H9 (cell line): ENCODE results near the gene SELENOI. TPM values are rescaled to one million over a fixed set of nuclear protein-coding genes. Genes with fewer than 3 reads are reported as not detected.

Source experiments
- DNase-seq: peaks from one replicate; pipeline ENCODE4 v3.0.0-alpha.2; 2017
- H2AFZ ChIP-seq: one replicate; pipeline ENCODE4 v1.6.1; 2013; ENCODE audit warnings: mild to moderate bottlenecking, low read length, control low read depth, moderate library complexity
- H2AK5ac ChIP-seq: 2 replicates; pipeline ENCODE4 v1.6.1; 2013; ENCODE audit warnings: low read length, control low read depth, mixed read lengths; ENCODE audit not compliant: insufficient read length
- H2BK120ac ChIP-seq: one replicate; pipeline ENCODE4 v1.6.1; 2013; ENCODE audit warnings: low read depth, mild to moderate bottlenecking, low read length, control low read depth, inconsistent platforms; ENCODE audit not compliant: poor library complexity, severe bottlenecking
- H2BK12ac ChIP-seq: 2 replicates; pipeline ENCODE4 v1.6.1; 2013; ENCODE audit warnings: low read length, control low read depth, mixed read lengths, low read depth; ENCODE audit not compliant: insufficient read length
- H2BK15ac ChIP-seq: 2 replicates; pipeline ENCODE4 v1.6.1; 2013; ENCODE audit warnings: low read depth, low read length, control low read depth
- H2BK20ac ChIP-seq: one replicate; pipeline ENCODE4 v1.6.1; 2013; ENCODE audit warnings: low read depth, mild to moderate bottlenecking, low read length, control low read depth, inconsistent platforms; ENCODE audit not compliant: poor library complexity, severe bottlenecking
- H2BK5ac ChIP-seq: 2 replicates; pipeline ENCODE4 v1.6.1; 2013; ENCODE audit warnings: low read length, control low read depth, mixed read lengths; ENCODE audit not compliant: insufficient read length
- H3K14ac ChIP-seq: 2 replicates; pipeline ENCODE4 v1.6.1; 2013; ENCODE audit warnings: low read length, control low read depth; ENCODE audit not compliant: insufficient read depth
- H3K18ac ChIP-seq: 2 replicates; pipeline ENCODE4 v1.6.1; 2013; ENCODE audit warnings: low read depth, mild to moderate bottlenecking, mixed read lengths, low read length, control low read depth; ENCODE audit not compliant: insufficient read length
- H3K23ac ChIP-seq: 2 replicates; pipeline ENCODE4 v1.6.1; 2013; ENCODE audit warnings: low read length, control low read depth, mixed read lengths, low read depth; ENCODE audit not compliant: insufficient read length
- H3K23me2 ChIP-seq: 2 replicates; pipeline ENCODE4 v1.6.1; 2013; ENCODE audit warnings: low read depth, mild to moderate bottlenecking, mixed read lengths, low read length, control low read depth; ENCODE audit not compliant: insufficient read length, poor library complexity, severe bottlenecking
- H3K27ac ChIP-seq: 2 replicates; pipeline ENCODE4 v1.5.1; 2013; ENCODE audit warnings: low read length, control low read depth, mixed read lengths, low read depth; ENCODE audit not compliant: insufficient read length
- H3K27me3 ChIP-seq: 2 replicates; pipeline ENCODE4 v1.6.1; 2013; ENCODE audit warnings: low read length, control low read depth, inconsistent platforms; ENCODE audit not compliant: insufficient read depth
- H3K4ac ChIP-seq: 2 replicates; pipeline ENCODE4 v1.6.1; 2013; ENCODE audit warnings: low read depth, mild to moderate bottlenecking, control low read depth, inconsistent platforms, low read length, moderate library complexity
- H3K4me1 ChIP-seq: 2 replicates; pipeline ENCODE4 v1.6.1; 2013; ENCODE audit warnings: low read length, control low read depth, inconsistent platforms; ENCODE audit not compliant: insufficient read depth
- H3K4me2 ChIP-seq: 2 replicates; pipeline ENCODE4 v1.6.1; 2013; ENCODE audit warnings: low read length, control low read depth, mixed read lengths; ENCODE audit not compliant: insufficient read length, insufficient read depth
- H3K56ac ChIP-seq: 2 replicates; pipeline ENCODE4 v1.6.1; 2013; ENCODE audit warnings: low read depth, mild to moderate bottlenecking, mixed read lengths, low read length, control low read depth; ENCODE audit not compliant: insufficient read length
- H3K79me1 ChIP-seq: 2 replicates; pipeline ENCODE4 v1.6.1; 2013; ENCODE audit warnings: low read depth, mild to moderate bottlenecking, moderate library complexity, low read length, control low read depth, inconsistent platforms; ENCODE audit not compliant: insufficient read depth, poor library complexity, severe bottlenecking
- H3K79me2 ChIP-seq: 2 replicates; pipeline ENCODE4 v1.6.1; 2013; ENCODE audit warnings: low read length, control low read depth, inconsistent platforms; ENCODE audit not compliant: insufficient read depth
- H3K9ac ChIP-seq: 2 replicates; pipeline ENCODE4 v1.6.1; 2013; ENCODE audit warnings: low read length, control low read depth, mixed read lengths; ENCODE audit not compliant: insufficient read length; ENCODE audit errors: extremely low read depth
- H3K9me3 ChIP-seq: one replicate; pipeline ENCODE4 v1.6.1; 2013; ENCODE audit warnings: low read depth, low read length, inconsistent platforms; ENCODE audit not compliant: control insufficient read depth
- H3T11ph ChIP-seq: one replicate; pipeline ENCODE4 v1.6.1; 2013; ENCODE audit warnings: mild to moderate bottlenecking, low read length, control low read depth, inconsistent platforms
- H4K20me1 ChIP-seq: one replicate; pipeline ENCODE4 v1.6.1; 2013; ENCODE audit not compliant: control insufficient read depth, insufficient read length, insufficient read depth
- H4K5ac ChIP-seq: 2 replicates; pipeline ENCODE4 v1.6.1; 2013; ENCODE audit warnings: low read depth, mild to moderate bottlenecking, mixed read lengths, low read length, control low read depth; ENCODE audit not compliant: insufficient read length
- H4K8ac ChIP-seq: replicated peaks from 2 replicates; pipeline ENCODE4 v1.6.1; 2013; ENCODE audit warnings: low read length, control low read depth, mixed read lengths, low read depth; ENCODE audit not compliant: insufficient read length
- H4K91ac ChIP-seq: 2 replicates; pipeline ENCODE4 v1.6.1; 2013; ENCODE audit warnings: low read depth, mild to moderate bottlenecking, moderate library complexity, mixed read lengths, low read length, control low read depth; ENCODE audit not compliant: insufficient read length
- H3K27ac Mint-ChIP-seq, 3 experiments: 2 replicates in 2 of 3; 3 replicates in 1 of 3; pipeline ENCODE4 v1.8.0; 2020 to 2021; ENCODE audit warnings: mixed read lengths in 3 of 3, mild to moderate bottlenecking in 1 of 3, moderate library complexity in 1 of 3
- H3K27me3 Mint-ChIP-seq: 2 replicates; pipeline ENCODE4 v1.8.0; 2021; ENCODE audit warnings: low read depth, mild to moderate bottlenecking, moderate library complexity, mixed read lengths
- H3K36me3 Mint-ChIP-seq, 3 experiments: 2 replicates in 2 of 3; 3 replicates in 1 of 3; pipeline ENCODE4 v1.8.0; 2020 to 2021; ENCODE audit warnings: low read depth in 3 of 3, mixed read lengths in 3 of 3; ENCODE audit not compliant: insufficient read depth in 1 of 3
- H3K4me1 Mint-ChIP-seq, 2 experiments: 2 replicates each; pipeline ENCODE4 v1.8.0; 2020; ENCODE audit warnings: mixed read lengths in 2 of 2
- H3K4me3 Mint-ChIP-seq, 2 experiments: 2 replicates in 1 of 2; 3 replicates in 1 of 2; pipeline ENCODE4 v1.8.0; 2020 to 2021; ENCODE audit warnings: mild to moderate bottlenecking in 2 of 2, mixed read lengths in 2 of 2, moderate library complexity in 1 of 2
- H3K9me3 Mint-ChIP-seq, 2 experiments: 2 replicates in 1 of 2; 3 replicates in 1 of 2; pipeline ENCODE4 v1.8.0; 2020; ENCODE audit warnings: mild to moderate bottlenecking in 2 of 2, mixed read lengths in 2 of 2, moderate library complexity in 1 of 2
- WGBS: extraction: QIAGEN DNeasy Blood & Tissue Kit; methylation state at CpG from one replicate; pipeline ENCODE4 v1.1.7; 2013; ENCODE audit warnings: missing lambda C conversion rate, low lambda C conversion rate, mixed read lengths; ENCODE audit not compliant: insufficient read length; ENCODE audit errors: extremely low coverage; 5-methylcytosine and 5-hydroxymethylcytosine counted together
- total RNA-seq: library from RNA; stranded (reverse); gene quantifications from 2 replicates; pipeline ENCODE4 v1.2.1, GENCODE V29; 2021
- TF ChIP-seq, protein P1 (sequence below): fragments of 200-600 bp; sonication (generic); conservative IDR thresholded peaks from 3 replicates; pipeline ENCODE4 v1.8.0; 2021; ENCODE audit warnings: antibody characterized with exemption, mild to moderate bottlenecking

Gene SELENOI
- total RNA-seq, 1 experiment from 2014 or later: 41.9 TPM

DNA sequence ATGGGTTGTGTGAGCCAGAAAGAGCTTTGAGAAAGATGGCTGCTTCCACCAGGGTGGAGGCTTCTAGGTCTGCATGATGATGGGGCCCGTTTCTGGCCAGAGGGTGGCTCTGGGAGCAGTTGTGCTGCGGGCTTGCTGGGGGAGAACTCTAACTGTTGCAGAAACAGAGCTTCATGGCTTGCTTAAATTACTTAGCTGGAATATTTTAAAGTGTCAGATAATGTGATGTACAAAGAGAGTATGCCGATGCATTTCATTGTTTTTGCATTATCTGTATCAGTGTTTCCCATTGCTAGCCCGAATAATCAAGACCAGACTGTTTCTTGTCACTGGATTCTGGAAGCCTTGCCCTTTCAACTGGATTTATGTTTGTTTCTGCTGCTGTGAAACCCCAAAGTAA is 49.5 kb downstream of the SELENOI start:
- H3K9me3 ChIP-seq: no peaks in the 10 kb centered on the region
- no peaks in the 10 kb centered on the region for H3K9me3 Mint-ChIP-seq
- H4K8ac ChIP-seq: no peak overlapping the region
- no CpG with 5 or more reads among the region's 4 CpGs for WGBS
- no peak overlapping the region for H2AFZ ChIP-seq
- no peak overlapping the region for H4K5ac ChIP-seq
- no peak overlapping the region; a peak in 1 of 7 replicates for H3K27ac Mint-ChIP-seq
- no peak overlapping the region for H2BK20ac ChIP-seq
- no peak overlapping the region for H3K4ac ChIP-seq
- no peak overlapping the region for H2BK15ac ChIP-seq
- H3K4me3 Mint-ChIP-seq: no peak overlapping the region
- no peak overlapping the region for H4K91ac ChIP-seq
- no peak overlapping the region for H2AK5ac ChIP-seq
- H3K27ac ChIP-seq: no peak overlapping the region
- H3K23ac ChIP-seq: no peak overlapping the region
- no peak overlapping the region for H3T11ph ChIP-seq
- H3K79me1 ChIP-seq: no peaks in the 10 kb centered on the region
- no peak overlapping the region for H3K14ac ChIP-seq
- H2BK120ac ChIP-seq: no peak overlapping the region
- no peak overlapping the region for H2BK12ac ChIP-seq
- H3K4me1 ChIP-seq: no peaks in the 10 kb centered on the region
- H2BK5ac ChIP-seq: no peak overlapping the region
- no peak for DNase-seq
- no peak overlapping the region for H3K4me2 ChIP-seq
- H3K4me1 Mint-ChIP-seq: peaks cover 2 to 6% of the 10 kb centered on the region in 2 experiments; a peak in 1 of 4 replicates
- H3K27me3 ChIP-seq: no peaks in the 10 kb centered on the region
- TF ChIP-seq, protein P1, sequence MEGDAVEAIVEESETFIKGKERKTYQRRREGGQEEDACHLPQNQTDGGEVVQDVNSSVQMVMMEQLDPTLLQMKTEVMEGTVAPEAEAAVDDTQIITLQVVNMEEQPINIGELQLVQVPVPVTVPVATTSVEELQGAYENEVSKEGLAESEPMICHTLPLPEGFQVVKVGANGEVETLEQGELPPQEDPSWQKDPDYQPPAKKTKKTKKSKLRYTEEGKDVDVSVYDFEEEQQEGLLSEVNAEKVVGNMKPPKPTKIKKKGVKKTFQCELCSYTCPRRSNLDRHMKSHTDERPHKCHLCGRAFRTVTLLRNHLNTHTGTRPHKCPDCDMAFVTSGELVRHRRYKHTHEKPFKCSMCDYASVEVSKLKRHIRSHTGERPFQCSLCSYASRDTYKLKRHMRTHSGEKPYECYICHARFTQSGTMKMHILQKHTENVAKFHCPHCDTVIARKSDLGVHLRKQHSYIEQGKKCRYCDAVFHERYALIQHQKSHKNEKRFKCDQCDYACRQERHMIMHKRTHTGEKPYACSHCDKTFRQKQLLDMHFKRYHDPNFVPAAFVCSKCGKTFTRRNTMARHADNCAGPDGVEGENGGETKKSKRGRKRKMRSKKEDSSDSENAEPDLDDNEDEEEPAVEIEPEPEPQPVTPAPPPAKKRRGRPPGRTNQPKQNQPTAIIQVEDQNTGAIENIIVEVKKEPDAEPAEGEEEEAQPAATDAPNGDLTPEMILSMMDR: no peak; the same call in 2 of the 3 replicates
- H3K27me3 Mint-ChIP-seq: peaks cover 1% of the 10 kb centered on the region; the same call in 1 of the 2 replicates
- H3K79me2 ChIP-seq: no peaks in the 10 kb centered on the region
- no peak overlapping the region for H3K9ac ChIP-seq
- H3K36me3 Mint-ChIP-seq: peaks cover 0 to 3% (median 0%) of the 10 kb centered on the region in 3 experiments; a peak in 1 of 7 replicates
- no peaks in the 10 kb centered on the region for H3K23me2 ChIP-seq
- no peaks in the 10 kb centered on the region for H4K20me1 ChIP-seq
- no peak overlapping the region for H3K18ac ChIP-seq
- no peak overlapping the region for H3K56ac ChIP-seq
